SU-DHL-6 (cell line): ENCODE measurements around the gene STRN3.
"Not testable (repeated sequence)": the region's sequence is repeated elsewhere in the genome, so short reads cannot be mapped to it uniquely, and the experiment has no call there.

Experiments used
- H2AFZ ChIP-seq: fragments of 200-600 bp; sonication (generic); 2 replicates; pipeline ENCODE4 v1.6.1; 2014; ENCODE audit warnings: low read depth, mild to moderate bottlenecking, moderate library complexity, mixed read lengths, antibody characterized with exemption, low read length; ENCODE audit not compliant: severe bottlenecking
- H3F3A ChIP-seq: fragments of 200-600 bp; shearing (Covaris generic); 2 replicates; pipeline ENCODE4 v1.6.0; 2016; ENCODE audit warnings: antibody characterized with exemption, mild to moderate bottlenecking; ENCODE audit not compliant: insufficient read depth
- H3K27ac ChIP-seq: fragments of 200-600 bp; sonication (generic); 2 replicates; pipeline ENCODE4 v1.5.1; 2016; ENCODE audit warnings: low read depth, mild to moderate bottlenecking, low read length, moderate library complexity, mixed read lengths
- H3K27me3 ChIP-seq: fragments of 200-600 bp; sonication (generic), shearing (Covaris generic); 2 replicates; pipeline ENCODE4 v1.6.0; 2014; ENCODE audit warnings: mild to moderate bottlenecking, low read length
- H3K36me3 ChIP-seq: fragments of 200-600 bp; sonication (generic); 2 replicates; pipeline ENCODE4 v1.6.1; 2014; ENCODE audit warnings: mild to moderate bottlenecking, low read length, mixed read lengths
- H3K4me2 ChIP-seq: fragments of 300-600, 200-600 bp; shearing (Covaris generic), sonication (generic); 2 replicates; pipeline ENCODE4 v1.6.0; 2014; ENCODE audit warnings: low read length, low read depth, mild to moderate bottlenecking; ENCODE audit not compliant: poor library complexity, severe bottlenecking
- H3K4me3 ChIP-seq: fragments of 200-600 bp; sonication (generic); 2 replicates; pipeline ENCODE4 v1.5.1; 2014; ENCODE audit warnings: antibody characterized with exemption, low read length, mild to moderate bottlenecking, mixed read lengths; ENCODE audit not compliant: insufficient read depth, poor library complexity, severe bottlenecking
- H3K79me2 ChIP-seq: fragments of 200-600 bp; sonication (generic); 2 replicates; pipeline ENCODE4 v1.6.1; 2014; ENCODE audit warnings: mild to moderate bottlenecking, low read length, moderate library complexity; ENCODE audit not compliant: insufficient read depth
- H3K9ac ChIP-seq: fragments of 200-600 bp; sonication (generic); 2 replicates; pipeline ENCODE4 v1.7.0; 2014; ENCODE audit warnings: mild to moderate bottlenecking, low read length
- H3K9me2 ChIP-seq: fragments of 200-600 bp; sonication (generic); replicated peaks from 2 replicates; pipeline ENCODE4 v1.6.1; 2014; ENCODE audit warnings: low read length; ENCODE audit not compliant: insufficient read depth
- H3K9me3 ChIP-seq: fragments of 200-600 bp; sonication (generic); 2 replicates; pipeline ENCODE4 v1.6.1; 2014; ENCODE audit warnings: low read length, mixed read lengths; ENCODE audit not compliant: insufficient read depth
- H4K20me1 ChIP-seq: fragments of 200-600 bp; sonication (generic); 2 replicates; pipeline ENCODE4 v1.6.1; 2014; ENCODE audit warnings: low read depth, mild to moderate bottlenecking, antibody characterized with exemption, low read length, moderate library complexity, mixed read lengths
- EZH2phosphoT487 ChIP-seq: fragments of 200-600 bp; sonication (generic), shearing (Covaris generic); conservative IDR thresholded peaks from 2 replicates; pipeline ENCODE4 v1.6.1; 2018; ENCODE audit warnings: mild to moderate bottlenecking, antibody characterized with exemption, low read length, moderate library complexity, mixed read lengths
- TF ChIP-seq, protein P1 (sequence below): fragments of 200-600 bp; sonication (generic); IDR thresholded peaks from one replicate; pipeline ENCODE4 v1.5.1; 2017; ENCODE audit warnings: antibody characterized with exemption, mild to moderate bottlenecking, low read length, moderate library complexity; ENCODE audit not compliant: insufficient read depth, poor library complexity, severe bottlenecking

STRN3 gene

DNA sequence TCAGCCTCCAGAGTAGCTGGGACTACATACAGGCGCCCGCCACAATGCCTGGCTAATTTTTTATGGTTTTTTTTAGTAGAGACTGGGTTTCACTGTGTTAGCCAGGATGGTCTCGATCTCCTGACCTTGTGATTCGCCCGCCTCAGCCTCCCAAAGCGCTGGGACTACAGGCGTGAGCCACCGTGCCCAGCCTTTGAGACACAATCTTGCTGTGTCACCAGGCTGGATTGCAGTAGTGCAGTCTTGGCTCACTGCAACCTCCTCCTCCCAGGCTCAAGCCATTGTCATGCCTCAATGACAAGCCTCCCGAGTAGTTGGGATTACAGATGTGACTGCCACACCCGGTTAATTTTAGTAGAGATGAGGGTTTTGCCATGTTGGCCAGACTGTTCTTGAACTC, 21.3 kb upstream of the STRN3 start:
- H3K4me2 ChIP-seq = no peak overlapping the region
- no peak overlapping the region for H3K4me3 ChIP-seq
- no peaks in the 10 kb centered on the region for H3K9me2 ChIP-seq
- H3K9ac ChIP-seq = no peak overlapping the region
- H3K27me3 ChIP-seq = no peaks in the 10 kb centered on the region
- H3F3A ChIP-seq = no peaks in the 10 kb centered on the region
- H3K79me2 ChIP-seq = no peaks in the 10 kb centered on the region
- H3K9me3 ChIP-seq = no peaks in the 10 kb centered on the region
- H3K36me3 ChIP-seq = no peaks in the 10 kb centered on the region
- H3K27ac ChIP-seq = no peak overlapping the region
- no peaks in the 10 kb centered on the region for H4K20me1 ChIP-seq
- no peak overlapping the region for H2AFZ ChIP-seq
- TF ChIP-seq EZH2phosphoT487 = no peak
- TF ChIP-seq, protein P1, sequence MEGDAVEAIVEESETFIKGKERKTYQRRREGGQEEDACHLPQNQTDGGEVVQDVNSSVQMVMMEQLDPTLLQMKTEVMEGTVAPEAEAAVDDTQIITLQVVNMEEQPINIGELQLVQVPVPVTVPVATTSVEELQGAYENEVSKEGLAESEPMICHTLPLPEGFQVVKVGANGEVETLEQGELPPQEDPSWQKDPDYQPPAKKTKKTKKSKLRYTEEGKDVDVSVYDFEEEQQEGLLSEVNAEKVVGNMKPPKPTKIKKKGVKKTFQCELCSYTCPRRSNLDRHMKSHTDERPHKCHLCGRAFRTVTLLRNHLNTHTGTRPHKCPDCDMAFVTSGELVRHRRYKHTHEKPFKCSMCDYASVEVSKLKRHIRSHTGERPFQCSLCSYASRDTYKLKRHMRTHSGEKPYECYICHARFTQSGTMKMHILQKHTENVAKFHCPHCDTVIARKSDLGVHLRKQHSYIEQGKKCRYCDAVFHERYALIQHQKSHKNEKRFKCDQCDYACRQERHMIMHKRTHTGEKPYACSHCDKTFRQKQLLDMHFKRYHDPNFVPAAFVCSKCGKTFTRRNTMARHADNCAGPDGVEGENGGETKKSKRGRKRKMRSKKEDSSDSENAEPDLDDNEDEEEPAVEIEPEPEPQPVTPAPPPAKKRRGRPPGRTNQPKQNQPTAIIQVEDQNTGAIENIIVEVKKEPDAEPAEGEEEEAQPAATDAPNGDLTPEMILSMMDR = no peak

DNA sequence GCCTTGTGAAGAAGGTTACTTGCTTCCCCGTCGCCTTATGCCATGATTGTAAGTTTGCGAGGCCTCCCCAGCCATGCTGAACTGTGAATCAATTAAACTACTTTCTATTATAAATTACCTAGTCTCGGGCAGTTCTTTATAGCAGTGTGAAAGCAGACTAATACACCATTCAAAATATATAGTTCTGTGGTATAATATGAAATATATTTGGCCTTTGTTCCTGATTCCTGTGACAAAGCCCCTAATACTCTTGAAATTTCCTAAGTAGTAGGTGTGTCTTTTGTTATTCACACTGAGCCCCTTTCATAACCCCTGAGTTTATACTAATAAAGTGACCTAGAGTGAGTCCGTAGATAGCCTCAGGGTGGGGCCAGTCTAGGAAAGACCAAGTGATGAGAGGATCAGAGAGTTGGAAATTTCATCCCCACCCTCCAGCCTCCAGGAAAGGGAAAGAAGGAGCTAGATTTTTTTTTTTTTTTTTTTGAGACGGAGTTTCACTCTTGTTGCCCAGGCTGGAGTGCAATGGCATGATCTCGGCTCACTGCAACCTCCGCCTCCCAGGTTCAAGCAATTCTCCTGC, 19.4 kb upstream of the STRN3 start:
- H3K79me2 ChIP-seq = no peaks in the 10 kb centered on the region
- no peaks in the 10 kb centered on the region for H3K36me3 ChIP-seq
- no peak overlapping the region for H3K4me3 ChIP-seq
- no peaks in the 10 kb centered on the region for H4K20me1 ChIP-seq
- H3K9me3 ChIP-seq = no peaks in the 10 kb centered on the region
- H3K4me2 ChIP-seq = no peak overlapping the region
- H3K27me3 ChIP-seq = no peaks in the 10 kb centered on the region
- no peak overlapping the region for H3K9ac ChIP-seq
- no peaks in the 10 kb centered on the region for H3K9me2 ChIP-seq
- H2AFZ ChIP-seq = no peak overlapping the region
- H3F3A ChIP-seq = no peaks in the 10 kb centered on the region
- no peak overlapping the region for H3K27ac ChIP-seq
- TF ChIP-seq, protein P1 = no peak
- no peak for TF ChIP-seq EZH2phosphoT487

DNA sequence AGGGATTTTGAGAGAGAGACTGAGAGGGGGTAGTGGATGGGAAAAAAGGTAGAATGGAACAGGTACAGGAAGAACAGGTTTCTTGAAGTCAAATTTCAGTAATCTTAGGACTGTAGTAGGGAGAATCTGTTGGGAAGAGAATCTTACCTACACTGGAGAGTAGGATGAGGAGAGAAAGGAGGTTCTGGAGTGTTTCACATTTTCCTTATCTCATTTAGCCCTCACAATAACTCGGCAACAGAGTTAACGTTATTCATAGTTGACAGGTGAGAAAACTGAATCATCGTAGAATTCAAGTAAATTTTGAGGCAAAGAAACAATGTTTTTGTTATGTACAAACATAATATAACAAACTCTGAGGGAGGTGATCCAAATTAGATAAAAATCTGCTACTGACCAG, 17.2 kb upstream of the STRN3 start:
- no peak for TF ChIP-seq EZH2phosphoT487
- TF ChIP-seq, protein P1 = no peak
- Histone ChIP-seq H3K79me2 (no peaks in the 10 kb centered on the region), H4K20me1 (no peaks in the 10 kb centered on the region), H3K9ac (no peak overlapping the region), H3K27me3 (no peaks in the 10 kb centered on the region), H3K4me3 (no peak overlapping the region), H3K9me2 (no peaks in the 10 kb centered on the region), H3K9me3 (no peaks in the 10 kb centered on the region), H2AFZ (no peak overlapping the region), H3F3A (no peaks in the 10 kb centered on the region), H3K36me3 (no peaks in the 10 kb centered on the region), H3K27ac (no peak overlapping the region), H3K4me2 (no peak overlapping the region)

DNA sequence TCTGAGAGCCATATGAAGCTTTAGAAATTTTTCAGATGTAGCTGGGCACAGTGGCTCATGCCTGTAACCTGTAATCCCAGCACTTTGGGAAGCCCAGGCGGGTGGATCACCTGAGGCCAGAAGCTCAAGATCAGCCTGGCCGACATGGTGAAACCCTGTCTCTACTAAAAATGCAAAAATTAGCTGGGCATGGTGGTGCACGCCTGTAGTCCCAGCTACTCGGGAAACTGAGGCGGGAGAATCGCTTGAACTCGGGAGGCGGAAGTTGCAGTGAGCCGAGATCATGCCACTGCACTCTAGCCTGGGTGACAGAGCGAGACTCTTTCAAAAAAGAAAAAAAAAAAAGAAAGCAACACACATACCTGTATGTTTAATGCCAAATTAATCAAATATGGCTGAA, 16.7 kb upstream of the STRN3 start:
- H3K27ac ChIP-seq, H3K4me3 ChIP-seq, H3K79me2 ChIP-seq, H2AFZ ChIP-seq, H3K9ac ChIP-seq, H3K27me3 ChIP-seq, H3K4me2 ChIP-seq, H3F3A ChIP-seq, H3K9me2 ChIP-seq, H3K36me3 ChIP-seq, H4K20me1 ChIP-seq, H3K9me3 ChIP-seq: not testable (repeated sequence)
